Measurements from ENCODE around the gene NPDC1.

The NPDC1 gene

DNA sequence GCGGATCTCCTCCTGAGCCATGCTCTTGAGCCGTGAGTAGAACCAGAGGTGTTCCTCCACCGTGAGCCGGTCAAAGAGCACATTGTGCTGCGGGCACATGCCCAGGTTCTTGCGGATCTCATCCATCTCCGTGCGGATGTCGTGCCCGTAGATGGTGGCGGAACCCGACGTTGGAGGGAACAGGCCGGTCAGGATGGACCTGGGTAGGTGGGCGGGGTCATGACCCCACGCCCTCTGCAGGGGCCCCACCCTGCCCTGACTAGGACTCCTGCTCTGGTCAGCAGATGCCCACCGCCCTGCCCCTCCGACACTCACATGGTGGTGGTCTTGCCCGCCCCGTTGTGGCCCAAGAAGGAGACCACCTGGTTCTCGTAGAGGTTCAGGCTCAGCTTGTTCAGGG lies 30.0 kb downstream of the NPDC1 start:
- Mint-ChIP-seq H3K4me3 (no peak overlapping the region), H3K27ac (no peak overlapping the region), H3K27me3 (no peaks in the 10 kb centered on the region), H3K4me1 (ENCODE audit: low read depth) (peaks cover 5% of the 10 kb centered on the region), H3K9me3 (no peaks in the 10 kb centered on the region), H3K36me3 (ENCODE audit: low read depth) (peaks cover 90% of the 10 kb centered on the region)
- intact Hi-C loops (cut with micrococcal nuclease) = no loop called here

DNA sequence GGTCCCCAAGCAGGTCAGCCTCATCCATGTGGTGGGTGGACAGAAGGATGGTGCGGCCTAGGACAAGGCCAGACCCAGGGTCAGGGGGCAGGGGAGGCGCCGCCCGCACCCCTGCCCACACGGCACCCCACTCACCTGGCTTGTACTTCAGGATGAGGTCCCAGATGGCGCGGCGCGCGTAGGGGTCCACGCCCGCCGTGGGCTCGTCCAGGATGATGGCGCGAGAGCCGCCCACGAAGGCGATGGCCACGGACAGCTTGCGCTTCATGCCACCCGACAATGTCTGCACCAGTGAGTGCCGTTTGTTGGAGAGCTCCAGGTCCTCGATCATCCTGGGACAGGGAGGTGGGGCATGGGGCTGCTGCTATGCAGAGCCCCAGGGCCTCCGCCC lies 30.4 kb downstream of the NPDC1 start:
- Mint-ChIP-seq H3K36me3 (ENCODE audit: low read depth) (peaks cover 91% of the 10 kb centered on the region), H3K4me3 (no peak overlapping the region), H3K27ac (no peak overlapping the region), H3K9me3 (no peaks in the 10 kb centered on the region), H3K4me1 (ENCODE audit: low read depth) (peaks cover 5% of the 10 kb centered on the region), H3K27me3 (no peaks in the 10 kb centered on the region)
- intact Hi-C loops (cut with micrococcal nuclease) = no loop called here

DNA sequence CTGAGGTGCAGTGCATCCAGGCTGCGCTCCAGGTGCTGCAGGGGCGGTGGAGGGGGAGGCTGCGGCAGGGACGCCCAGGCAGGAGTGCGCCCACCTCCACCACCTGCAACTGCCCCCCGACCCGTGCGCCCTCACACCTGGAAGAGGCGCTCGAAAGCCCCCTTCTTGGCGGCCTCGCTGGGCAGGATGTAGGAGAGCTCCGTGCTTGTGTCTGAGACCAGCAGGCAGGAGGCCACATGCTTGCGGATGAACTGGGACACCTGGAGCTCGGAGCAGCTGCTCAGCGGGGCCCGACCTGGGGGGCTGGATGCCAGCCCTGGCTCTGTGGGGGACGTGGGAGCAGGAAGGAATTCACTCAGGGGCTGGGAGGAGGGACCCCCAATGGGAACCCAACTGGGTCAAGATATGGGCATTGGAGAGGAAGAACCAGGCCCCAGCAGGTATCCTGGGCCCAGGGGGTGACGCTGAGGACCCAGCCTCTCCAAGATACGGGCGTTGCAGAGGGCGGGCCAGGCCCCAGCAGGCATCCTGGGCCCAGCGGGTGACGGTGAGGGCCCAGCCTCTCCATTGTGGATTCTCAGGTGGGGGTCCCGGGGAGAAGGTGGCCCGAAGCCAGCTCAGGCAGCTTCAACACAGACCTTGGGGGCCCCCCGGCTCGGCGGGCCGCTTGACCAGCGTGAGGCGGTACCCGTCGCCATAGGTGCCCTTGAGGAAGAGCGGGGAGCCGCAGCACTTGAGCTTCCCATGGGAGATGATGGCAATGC lies 31.0 kb downstream of the NPDC1 start:
- H3K27ac Mint-ChIP-seq = no peak overlapping the region
- H3K4me3 Mint-ChIP-seq = no peak overlapping the region
- H3K36me3 Mint-ChIP-seq (ENCODE audit: low read depth) = peaks cover 92% of the 10 kb centered on the region
- peaks cover 5% of the 10 kb centered on the region for H3K4me1 Mint-ChIP-seq (ENCODE audit: low read depth)
- H3K9me3 Mint-ChIP-seq = no peaks in the 10 kb centered on the region
- H3K27me3 Mint-ChIP-seq = no peaks in the 10 kb centered on the region
- intact Hi-C loops (cut with micrococcal nuclease) = no loop called here

DNA sequence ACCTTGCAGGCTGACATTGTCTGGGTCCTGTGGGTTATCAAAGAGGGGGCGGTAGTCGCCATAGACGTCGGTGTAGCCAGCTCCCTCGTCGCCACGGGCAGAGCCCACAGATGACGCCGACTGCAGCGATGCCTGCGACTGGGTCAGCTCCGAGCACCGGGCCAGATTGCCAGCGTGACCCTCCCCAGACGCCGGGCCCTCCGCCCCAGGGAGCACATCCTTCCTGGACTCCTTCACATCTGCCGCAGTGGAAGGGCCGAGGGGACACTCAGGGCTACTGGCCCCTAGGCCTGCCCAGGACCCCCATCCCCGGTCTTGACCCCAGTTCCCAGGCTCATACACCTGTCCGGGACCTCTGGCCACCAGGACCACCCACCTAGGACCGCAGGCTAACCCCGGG lies 31.8 kb downstream of the NPDC1 start:
- H3K4me1 Mint-ChIP-seq (ENCODE audit: low read depth) = peaks cover 5% of the 10 kb centered on the region
- H3K27me3 Mint-ChIP-seq = no peaks in the 10 kb centered on the region
- no peak overlapping the region for H3K27ac Mint-ChIP-seq
- H3K36me3 Mint-ChIP-seq (ENCODE audit: low read depth) = peaks cover 98% of the 10 kb centered on the region
- H3K9me3 Mint-ChIP-seq = no peaks in the 10 kb centered on the region
- H3K4me3 Mint-ChIP-seq = no peak overlapping the region
- intact Hi-C loops (cut with micrococcal nuclease) = no loop called here

DNA sequence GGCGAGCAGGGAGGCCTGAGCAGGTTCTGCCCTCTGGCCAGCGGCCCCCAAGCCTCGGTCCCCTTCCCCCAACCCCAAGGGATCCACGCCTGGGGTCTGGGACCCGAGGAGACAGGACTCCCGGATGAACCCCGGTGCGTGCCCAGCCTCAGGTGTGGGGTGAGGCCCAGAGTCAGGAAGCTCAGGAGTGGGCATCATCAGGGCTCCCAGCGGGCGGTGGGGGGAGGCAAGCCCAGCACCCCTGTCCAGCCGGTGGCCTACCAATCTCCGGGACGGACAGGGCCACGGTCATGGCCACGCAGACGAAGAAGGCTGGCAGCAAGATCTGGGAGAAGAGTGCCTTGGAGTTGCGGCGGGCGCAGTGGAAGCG lies 32.4 kb downstream of the NPDC1 start:
- H3K9me3 Mint-ChIP-seq = no peaks in the 10 kb centered on the region
- H3K4me3 Mint-ChIP-seq = no peak overlapping the region
- no peak overlapping the region for H3K27ac Mint-ChIP-seq
- peaks cover 2% of the 10 kb centered on the region for H3K4me1 Mint-ChIP-seq (ENCODE audit: low read depth)
- H3K36me3 Mint-ChIP-seq (ENCODE audit: low read depth) = peaks cover 97% of the 10 kb centered on the region
- intact Hi-C loops (cut with micrococcal nuclease) = no loop called here
- H3K27me3 Mint-ChIP-seq = no peaks in the 10 kb centered on the region

DNA sequence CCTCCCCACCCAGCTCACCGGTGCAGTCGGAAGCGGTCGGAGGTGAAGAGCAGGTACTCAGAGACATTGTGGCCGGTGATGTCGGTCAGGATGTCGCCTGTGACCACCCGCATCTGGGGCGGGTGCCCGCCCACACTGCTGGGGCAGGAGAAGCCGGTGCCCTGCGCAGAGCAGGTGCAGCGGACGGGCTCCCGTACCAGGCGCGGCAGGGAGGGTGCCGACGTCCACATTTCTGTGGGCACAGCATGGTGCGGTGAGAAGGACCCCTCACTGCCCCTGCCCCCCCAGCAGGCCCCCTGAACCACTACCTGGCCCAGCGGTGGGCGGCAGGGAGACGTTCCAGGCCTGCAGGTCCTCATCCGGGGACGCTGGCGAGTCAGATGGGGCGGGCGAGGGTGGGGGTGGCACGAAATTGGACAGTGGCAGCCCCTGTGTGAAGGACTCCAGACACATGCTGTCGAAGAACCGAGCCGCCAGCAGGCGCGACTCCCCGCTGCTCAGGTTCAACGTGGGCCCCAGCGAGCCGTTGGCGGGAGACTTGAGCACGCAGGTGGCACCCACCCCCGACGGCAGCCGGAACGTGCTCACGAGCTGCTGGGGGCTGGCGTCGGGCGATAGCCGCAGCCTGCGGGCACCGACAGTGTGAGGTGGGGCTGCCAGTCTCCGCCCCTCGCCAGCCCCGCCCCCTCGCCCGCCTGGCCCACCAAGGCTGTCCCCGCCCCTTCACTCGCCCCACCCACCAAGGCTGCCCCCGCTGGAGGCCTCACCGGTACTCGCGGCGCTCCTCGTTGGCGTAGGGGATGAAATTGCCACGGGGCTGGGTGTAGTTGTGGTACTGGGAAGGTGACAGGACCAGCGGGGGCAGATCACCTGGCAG lies 33.0 kb downstream of the NPDC1 start:
- H3K27me3 Mint-ChIP-seq = no peaks in the 10 kb centered on the region
- no peak overlapping the region for H3K27ac Mint-ChIP-seq
- peaks cover 97% of the 10 kb centered on the region for H3K36me3 Mint-ChIP-seq (ENCODE audit: low read depth)
- H3K4me3 Mint-ChIP-seq = no peak overlapping the region
- no peaks in the 10 kb centered on the region for H3K9me3 Mint-ChIP-seq
- intact Hi-C loops (cut with micrococcal nuclease) = no loop called here
- no peaks in the 10 kb centered on the region for H3K4me1 Mint-ChIP-seq (ENCODE audit: low read depth)

DNA sequence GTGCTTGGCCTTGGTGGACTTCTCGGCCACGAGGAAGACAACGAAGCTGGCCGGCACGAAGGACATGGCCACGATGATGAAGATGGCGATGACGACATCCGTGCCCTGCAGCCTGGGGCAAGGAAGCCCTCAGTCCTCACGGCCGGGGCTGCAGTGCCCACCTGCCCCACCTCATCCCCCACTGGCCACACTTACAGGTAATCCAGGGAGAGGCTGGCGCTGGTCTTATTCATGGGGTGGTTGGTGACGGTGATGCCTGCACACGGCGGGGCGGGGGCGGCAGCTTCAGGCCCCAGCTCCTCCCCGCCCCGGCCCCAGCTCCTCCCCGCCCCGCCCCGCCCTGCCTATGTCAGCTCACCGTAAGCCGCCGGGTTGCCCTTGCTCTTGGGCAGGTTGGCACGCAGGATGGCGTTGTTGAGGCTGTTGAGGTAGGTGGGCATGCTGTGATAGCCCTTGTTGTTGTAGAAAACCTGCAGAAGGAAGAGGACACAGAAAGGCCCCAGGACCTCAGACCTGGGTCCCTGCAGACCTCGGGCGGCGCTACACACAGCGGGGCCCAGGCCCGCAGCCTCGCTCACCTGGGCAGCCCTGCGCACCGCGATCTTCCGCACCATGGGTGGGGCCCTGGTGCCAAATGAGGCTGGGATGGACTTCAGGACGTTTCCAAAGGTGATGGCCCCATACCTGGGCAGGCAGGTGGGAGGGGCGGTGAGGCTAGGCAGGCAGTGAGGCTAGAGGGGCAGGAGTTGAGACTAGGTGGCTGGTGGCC lies 33.9 kb downstream of the NPDC1 start:
- Mint-ChIP-seq H3K36me3 (ENCODE audit: low read depth) (peaks cover 91% of the 10 kb centered on the region), H3K27ac (no peak overlapping the region), H3K9me3 (no peaks in the 10 kb centered on the region), H3K4me3 (no peak overlapping the region), H3K27me3 (no peaks in the 10 kb centered on the region), H3K4me1 (ENCODE audit: low read depth) (no peaks in the 10 kb centered on the region)
- intact Hi-C loops (cut with micrococcal nuclease) = no loop called here

DNA sequence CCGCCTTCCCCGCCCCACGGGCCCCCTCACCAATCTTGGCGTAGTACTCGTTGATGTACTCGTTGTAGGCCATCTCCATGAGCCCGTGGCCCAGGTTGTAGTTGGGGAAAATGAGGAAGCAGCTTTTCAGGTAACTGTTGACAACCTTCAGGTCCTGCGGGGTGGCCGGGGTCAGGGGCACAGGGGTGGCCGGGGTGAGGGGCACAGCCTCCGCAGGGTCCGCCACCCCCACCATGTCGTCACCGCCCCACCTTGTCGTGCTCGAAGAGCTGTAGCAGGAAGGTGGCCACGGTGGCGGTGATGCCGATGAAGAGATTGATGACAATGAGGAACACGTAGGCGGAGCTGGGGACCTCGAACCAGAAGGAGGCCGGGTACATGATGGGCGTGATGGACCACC lies 34.8 kb downstream of the NPDC1 start:
- Mint-ChIP-seq H3K9me3 (no peaks in the 10 kb centered on the region), H3K27ac (no peak overlapping the region), H3K27me3 (peaks cover 5% of the 10 kb centered on the region), H3K36me3 (ENCODE audit: low read depth) (peaks cover 82% of the 10 kb centered on the region), H3K4me3 (no peak overlapping the region), H3K4me1 (ENCODE audit: low read depth) (peaks cover 6% of the 10 kb centered on the region)
- intact Hi-C loops (cut with micrococcal nuclease) = no loop called here

DNA sequence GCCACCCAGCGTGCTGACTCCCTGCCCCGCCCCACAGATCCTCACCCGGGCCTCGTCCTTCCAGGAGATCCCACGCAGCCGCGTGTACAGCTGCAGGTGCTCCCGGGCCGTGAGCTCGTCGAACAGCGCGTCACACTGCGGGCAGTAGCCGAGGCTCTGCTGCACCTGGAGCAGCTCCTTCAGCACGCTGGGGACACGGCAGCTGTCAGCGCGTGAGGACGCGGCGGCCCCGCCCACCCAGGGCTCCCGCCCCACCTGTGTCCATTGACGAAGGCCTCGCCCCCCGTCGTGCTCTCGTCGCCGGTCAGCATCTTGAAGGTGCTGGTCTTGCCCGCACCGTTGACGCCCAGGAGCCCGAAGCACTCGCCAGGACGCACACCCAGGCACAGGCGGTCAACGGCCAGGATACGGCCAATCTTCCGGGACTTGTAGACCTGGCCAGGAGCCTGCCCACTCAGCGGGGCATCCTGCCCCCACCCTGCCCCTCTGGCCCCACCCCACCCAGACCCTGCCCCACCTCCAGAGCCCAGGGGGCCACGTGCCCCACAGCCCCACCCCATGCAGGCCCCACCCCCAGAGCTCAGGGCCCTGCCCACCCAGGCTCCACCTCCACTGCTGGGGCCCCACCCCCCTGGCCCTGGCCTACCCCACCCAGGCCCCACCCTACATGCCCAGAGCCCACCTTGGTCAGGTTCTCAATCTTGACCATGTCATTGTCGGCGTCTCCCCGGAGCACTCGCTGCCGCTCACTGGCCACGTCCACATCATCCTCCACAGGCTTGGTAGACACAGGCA lies 35.8 kb downstream of the NPDC1 start:
- H3K27ac Mint-ChIP-seq = no peak overlapping the region
- H3K9me3 Mint-ChIP-seq = peaks cover under 1% of the 10 kb centered on the region
- H3K4me1 Mint-ChIP-seq (ENCODE audit: low read depth) = peaks cover 9% of the 10 kb centered on the region
- peaks cover 72% of the 10 kb centered on the region for H3K36me3 Mint-ChIP-seq (ENCODE audit: low read depth)
- H3K27me3 Mint-ChIP-seq = peaks cover 8% of the 10 kb centered on the region
- intact Hi-C loops (cut with micrococcal nuclease) = no loop called here
- no peak overlapping the region for H3K4me3 Mint-ChIP-seq

DNA sequence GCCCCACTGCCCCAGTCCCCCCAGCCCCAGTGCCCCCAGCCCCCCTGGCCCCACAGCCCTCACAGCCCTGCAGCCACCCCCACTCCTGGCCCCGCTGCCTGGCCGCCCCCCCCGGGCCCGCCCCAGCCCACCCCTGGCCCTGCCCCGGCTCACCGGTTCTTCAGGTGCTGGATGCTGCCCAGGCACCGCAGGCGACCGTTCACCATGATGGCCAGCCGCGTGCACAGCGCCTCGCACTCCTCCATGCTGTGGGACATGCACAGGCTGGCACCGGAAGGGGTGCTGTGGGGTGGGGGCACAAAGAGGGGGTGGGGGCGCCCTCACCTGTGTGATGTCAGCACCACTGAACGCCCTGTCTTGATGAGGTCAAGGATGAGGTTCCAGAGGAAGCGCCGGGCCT lies 36.8 kb downstream of the NPDC1 start:
- Mint-ChIP-seq H3K4me3 (no peak overlapping the region), H3K27me3 (peaks cover 8% of the 10 kb centered on the region)

DNA sequence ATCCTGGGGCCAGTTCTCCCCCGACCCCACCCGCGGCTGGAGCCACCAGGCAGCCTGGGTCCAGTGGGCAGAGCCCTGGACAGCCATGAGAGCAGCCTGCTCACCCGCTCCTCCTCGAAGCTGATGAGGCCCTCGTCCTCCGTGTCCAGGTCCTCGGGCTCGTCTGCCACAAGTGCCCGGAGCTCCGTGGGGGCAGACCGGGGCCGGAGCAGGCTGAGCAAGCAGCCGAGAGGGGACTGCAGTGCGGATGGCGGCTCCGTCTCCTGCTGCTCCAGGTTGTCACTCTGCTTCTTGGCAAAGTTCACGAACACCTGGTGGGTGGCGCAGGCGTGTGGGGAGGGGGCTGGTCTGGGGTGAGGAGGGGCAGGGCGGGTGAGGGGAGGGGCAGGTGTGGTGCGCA lies 37.7 kb downstream of the NPDC1 start:
- Mint-ChIP-seq H3K9me3 (peaks cover 8% of the 10 kb centered on the region), H3K4me1 (ENCODE audit: low read depth) (peaks cover 9% of the 10 kb centered on the region), H3K4me3 (no peak overlapping the region), H3K27ac (no peak overlapping the region), H3K36me3 (ENCODE audit: low read depth) (peaks cover 53% of the 10 kb centered on the region), H3K27me3 (peaks cover 8% of the 10 kb centered on the region)
- intact Hi-C loops (cut with micrococcal nuclease) = no loop called here

More for the DNA sequence above, 36.8 kb downstream of the NPDC1 start:
- H3K27ac Mint-ChIP-seq = no peak overlapping the region
- H3K4me1 Mint-ChIP-seq (ENCODE audit: low read depth) = peaks cover 9% of the 10 kb centered on the region
- H3K36me3 Mint-ChIP-seq (ENCODE audit: low read depth) = peaks cover 62% of the 10 kb centered on the region
- intact Hi-C loops (cut with micrococcal nuclease) = no loop called here
- peaks cover 8% of the 10 kb centered on the region for H3K9me3 Mint-ChIP-seq

DNA sequence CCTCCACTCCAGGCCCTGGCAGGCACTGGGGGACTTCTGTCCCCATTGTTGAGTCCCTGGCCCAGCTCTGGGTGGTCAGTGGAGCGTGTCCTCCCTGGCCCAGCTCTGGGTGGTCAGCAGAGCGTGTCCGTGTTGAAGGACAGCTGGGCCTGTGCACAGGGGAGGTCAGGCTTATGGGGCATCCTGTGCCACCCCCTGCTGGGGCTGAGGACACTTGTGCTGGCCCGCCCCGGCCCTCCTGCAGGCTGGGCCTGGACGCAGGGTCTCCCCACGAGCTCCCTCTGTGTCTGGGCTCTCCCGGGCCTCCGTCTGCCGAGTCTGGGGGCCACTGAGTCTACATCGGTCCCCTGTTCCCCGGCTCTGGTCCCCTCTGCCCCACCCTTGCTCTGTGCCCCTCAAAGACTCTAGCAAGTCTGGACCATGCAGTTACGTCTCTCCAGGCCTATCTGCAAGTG lies 38.1 kb downstream of the NPDC1 start:
- no peak overlapping the region for H3K4me3 Mint-ChIP-seq
- peaks cover 9% of the 10 kb centered on the region for H3K4me1 Mint-ChIP-seq (ENCODE audit: low read depth)
- H3K27ac Mint-ChIP-seq = no peak overlapping the region
- peaks cover 51% of the 10 kb centered on the region for H3K36me3 Mint-ChIP-seq (ENCODE audit: low read depth)
- peaks cover 8% of the 10 kb centered on the region for H3K27me3 Mint-ChIP-seq
- intact Hi-C loops (cut with micrococcal nuclease) = no loop called here
- H3K9me3 Mint-ChIP-seq = peaks cover 8% of the 10 kb centered on the region

DNA sequence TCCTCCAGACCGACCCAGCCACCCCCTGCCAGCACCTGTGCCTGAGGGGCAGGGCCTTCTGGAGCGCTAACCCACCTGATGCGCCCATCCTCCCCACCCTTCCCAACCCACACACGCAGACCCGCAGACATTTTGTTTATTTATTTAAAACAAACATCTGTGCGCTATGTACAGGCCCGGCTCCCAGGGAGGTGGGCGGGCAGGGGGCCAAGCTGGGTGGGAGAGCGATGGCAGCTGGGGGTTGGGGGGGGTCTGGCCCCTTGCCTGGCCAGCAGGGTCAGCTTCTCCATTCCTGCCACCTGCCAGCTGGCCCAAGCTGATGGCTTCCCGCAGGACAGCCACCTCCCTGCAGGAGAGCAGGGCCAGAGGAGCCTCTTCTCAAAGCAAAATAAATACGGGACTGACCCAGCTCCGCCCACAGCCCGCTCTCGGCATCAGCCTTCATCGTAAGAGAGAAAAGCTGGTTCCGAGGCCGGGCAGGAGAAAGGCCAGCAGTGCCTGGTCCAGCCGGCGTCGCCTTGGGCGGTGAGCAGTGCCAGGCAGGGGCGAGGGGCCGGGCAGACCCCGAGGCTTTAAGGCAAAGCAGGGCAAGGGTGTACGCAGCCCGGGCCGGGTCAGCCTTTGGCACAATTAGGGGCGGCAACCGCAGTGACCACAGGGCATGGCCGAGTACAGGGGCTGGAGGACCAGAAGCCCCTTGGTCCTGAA lies 38.7 kb downstream of the NPDC1 start:
- Mint-ChIP-seq H3K4me1 (ENCODE audit: low read depth) (peaks cover 9% of the 10 kb centered on the region), H3K4me3 (no peak overlapping the region), H3K9me3 (peaks cover 8% of the 10 kb centered on the region), H3K27ac (no peak overlapping the region), H3K27me3 (peaks cover 8% of the 10 kb centered on the region), H3K36me3 (ENCODE audit: low read depth) (peaks cover 45% of the 10 kb centered on the region)
- intact Hi-C loops (cut with micrococcal nuclease) = no loop called here

All from dendritic cell treated with granulocyte-macrophage colony-stimulating factor and Interleukin-4, amounts not matched to agents 40 ng/mL and 50 ng/mL, for 4 days (primary cell).